C1 segment of cervical spinal cord (tissue), 14 donors: ENCODE results near the gene XYLT1.

Experiments used
- DNase-seq, 14 donors: peaks; one replicate each; lab custom pipeline; 2025; lab: John Stamatoyannopoulos, UW

The XYLT1 gene

DNA sequence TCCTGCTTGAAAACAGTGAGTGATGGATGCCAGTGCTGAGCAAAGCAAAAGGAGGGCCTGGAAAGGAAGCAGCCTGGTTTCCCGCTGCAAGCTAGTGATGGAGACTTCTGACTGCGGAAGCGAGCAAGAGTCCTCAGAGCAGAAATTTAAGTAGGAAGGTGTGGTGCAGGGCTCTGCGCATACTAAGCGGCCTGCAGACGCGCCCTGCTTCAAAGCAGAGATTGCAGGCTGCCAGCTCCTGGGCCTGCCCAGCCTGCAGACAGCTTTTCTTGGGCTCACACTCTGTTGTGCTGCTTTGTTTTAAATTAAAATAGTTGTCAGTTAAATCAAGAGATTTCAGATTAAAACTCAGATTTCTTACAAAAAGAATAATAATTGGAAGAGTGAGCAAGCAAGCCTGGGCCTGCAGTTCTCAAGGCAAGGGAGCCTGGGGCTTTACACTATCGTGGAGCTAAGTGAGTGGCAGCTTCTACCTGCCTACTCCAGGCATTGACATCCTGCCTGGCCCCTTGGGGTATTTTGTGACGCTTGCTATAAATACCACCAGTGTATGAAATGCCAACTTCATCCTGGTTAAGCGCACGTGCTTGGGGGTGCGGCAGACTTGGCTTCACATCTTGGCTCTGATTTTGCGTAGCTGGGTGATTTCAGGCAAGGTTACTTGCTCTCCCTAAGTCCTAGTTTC is 237.3 kb downstream of the XYLT1 start:
- DNase-seq: no peak

DNA sequence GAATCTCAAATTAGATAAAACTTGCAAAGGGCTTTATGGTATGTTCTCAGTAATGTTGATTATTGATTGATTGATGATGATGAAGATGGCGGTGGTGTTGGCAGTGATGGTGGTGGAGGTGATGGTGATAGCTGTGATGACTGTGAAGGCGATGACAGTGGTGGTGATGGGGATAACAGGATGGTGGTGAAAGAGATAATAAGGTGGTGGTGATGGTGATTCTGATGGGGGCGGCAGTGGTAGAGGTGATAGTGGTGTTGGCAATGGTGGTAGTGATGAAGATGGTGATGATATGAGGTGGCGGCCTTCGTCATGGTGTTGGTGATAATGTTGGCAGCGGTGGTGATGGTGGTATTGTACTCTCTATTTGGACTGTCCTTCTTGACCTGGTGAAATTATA is 238.3 kb downstream of the XYLT1 start:
- no peak for DNase-seq

DNA sequence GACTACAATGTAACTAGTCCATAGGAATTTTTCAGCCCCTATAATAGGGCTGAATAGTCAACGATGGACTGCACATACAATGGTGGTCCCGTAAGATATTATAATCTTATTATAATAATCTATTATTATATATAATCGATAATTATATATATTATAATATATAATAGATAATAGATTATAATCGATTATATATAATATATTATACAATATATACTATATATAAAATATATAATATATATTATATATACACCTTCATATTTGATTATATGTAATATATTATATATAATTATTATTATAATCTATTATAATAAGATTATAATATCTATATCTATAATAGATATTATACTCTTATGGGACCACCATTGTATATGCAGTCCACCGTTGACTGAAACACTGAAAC is 238.8 kb downstream of the XYLT1 start:
- DNase-seq: no peak

DNA sequence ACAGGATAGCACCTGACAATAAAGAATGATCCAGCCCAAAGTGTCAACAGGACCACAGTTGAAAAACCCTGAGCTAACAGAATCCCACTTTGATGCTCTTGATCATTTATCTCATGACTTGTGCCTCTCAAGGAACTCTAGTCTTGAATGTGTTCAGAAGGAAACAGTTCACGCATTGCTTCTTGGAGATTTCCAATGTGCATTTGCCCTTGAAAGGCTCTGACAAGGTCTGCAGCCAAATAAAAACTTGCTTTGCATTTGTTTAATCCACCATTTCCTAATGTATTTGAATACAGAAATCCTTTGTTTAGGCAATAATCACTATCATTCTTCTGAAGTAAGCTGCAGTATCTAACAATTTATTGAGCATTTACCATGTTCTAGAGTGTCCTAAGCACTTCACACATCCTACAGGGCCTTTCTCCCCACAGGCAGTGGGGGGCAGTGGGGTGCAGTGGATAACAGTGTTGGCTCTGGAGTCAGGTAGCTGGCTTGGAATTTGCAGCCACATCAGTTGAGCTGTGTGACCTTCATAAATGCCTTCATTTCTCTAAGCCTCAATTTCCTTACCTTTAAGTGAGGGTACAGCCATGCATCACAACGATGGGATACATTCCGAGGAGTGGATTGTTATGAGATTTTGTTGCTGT is 239.7 kb downstream of the XYLT1 start:
- no peak for DNase-seq

DNA sequence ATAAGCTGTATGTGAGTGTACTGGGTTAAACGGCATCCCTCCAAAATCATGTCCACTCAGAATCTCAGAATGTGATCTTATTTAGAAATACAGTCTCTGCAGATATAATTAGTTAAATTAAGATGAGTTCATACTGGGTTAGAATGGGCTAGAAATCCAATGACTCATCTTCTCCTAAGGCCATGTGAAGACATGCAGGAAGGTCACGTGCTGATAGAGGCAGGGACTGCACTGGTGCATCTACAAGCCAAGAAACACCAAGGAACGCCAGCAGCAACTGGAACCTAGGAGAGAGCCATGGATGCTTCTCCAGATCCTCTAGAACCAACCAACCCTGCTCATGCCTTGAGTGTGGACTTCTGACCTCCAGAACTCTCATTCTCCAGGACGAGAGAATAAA is 241.0 kb downstream of the XYLT1 start:
- no peak for DNase-seq

DNA sequence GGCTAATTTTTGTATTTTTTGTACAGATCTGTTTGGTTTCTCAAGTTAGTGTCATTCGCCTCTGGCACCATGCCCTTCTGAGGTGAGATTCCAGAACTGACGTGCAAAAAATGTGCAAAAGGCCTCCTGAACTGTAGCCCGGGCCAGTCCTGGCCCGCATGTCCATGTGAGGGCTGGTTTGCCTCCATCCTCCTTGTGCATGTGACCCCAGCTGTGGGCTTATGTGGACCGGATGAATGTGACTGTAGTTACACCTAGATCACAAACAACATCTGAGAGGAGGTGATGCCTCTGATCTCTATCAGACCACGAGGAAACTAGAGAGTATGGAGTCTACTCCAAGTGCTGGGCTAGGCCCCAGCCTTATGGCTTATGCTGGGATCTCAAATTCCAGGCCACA is 241.6 kb downstream of the XYLT1 start:
- no peak for DNase-seq

DNA sequence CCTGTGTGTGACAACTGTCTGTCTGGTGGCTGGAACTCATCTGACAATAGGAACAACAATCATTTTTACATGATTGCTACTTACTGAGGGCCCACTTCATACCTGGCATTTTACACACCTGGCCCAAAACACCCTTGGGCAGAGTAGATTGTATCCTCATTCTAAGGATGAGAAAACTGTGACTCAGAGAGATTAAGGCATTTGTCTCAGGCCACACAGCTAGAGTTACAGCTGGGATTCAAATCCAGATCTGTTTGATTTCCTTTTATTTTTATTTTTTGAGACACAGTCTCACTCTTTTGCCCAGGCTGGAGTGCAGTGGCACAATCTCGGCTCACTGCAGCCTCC is 242.1 kb downstream of the XYLT1 start:
- DNase-seq: no peak

DNA sequence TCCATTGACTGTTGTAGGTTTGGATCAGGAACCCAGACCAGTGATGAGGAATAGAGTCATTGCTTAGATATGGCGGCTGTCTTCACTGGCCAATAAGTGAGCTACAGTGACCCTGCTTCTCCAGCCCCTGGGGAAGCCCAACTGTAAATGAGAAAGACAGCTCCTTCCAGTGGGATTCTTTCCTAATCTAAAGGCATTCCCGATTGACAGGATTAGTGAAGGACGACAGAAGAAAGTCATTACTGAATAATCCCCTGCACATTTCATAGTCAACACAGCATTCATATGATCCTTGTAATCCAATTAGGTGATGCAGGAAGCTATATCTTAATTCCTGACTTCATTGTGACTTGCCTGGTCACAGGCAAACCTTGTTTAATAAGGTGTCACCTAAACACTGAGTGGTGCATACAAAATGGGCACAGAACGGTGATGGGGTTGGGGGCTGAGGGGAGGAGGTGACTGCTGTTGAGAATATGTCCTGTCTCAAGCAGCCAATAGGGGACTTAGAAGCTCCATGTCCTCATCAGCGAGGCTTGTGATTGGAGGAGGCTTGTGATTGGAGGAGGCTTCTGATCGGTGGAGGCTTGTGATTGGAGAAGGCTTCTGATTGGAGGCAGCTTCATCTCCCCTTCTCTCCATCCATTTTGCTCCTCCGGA is 242.6 kb downstream of the XYLT1 start:
- DNase-seq: no peak

DNA sequence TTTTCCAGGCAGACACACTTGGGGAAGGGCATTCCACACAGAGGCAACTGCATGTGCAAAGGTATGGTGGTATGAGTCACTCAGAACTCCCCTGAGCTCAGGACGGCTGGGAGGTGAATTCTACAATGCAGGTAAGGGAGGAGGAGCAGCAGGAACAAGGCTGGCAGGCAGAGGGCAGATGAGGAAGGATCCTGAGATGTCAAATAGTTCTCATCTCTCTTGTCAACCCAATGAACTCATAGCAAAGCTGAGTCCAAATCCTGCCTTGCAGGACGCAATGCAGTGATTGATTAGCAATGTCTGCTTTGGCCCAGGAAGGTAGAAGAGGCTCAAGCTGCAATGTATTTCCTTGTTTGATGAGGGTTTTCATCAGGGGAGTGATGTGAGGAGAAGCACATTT is 243.5 kb downstream of the XYLT1 start:
- no peak for DNase-seq

DNA sequence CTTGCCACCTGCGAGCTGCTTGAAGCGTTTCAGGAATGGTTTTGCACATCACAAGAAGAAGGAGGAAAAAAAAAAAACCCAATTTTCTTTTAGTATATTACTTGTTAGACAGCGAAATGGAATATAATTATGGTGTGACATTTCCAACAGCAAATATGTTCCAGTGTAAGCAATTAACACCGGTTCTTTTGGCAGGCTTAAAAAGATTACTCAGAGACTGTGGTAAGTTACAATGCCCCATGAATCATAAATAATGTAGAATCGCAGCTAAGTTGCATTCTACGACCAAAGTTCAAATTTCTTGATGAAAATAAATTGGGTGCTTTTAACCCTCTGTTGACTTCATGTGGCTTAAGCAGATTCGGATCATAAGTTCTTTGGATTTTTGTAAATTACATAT is 245.2 kb downstream of the XYLT1 start:
- DNase-seq: no peak

DNA sequence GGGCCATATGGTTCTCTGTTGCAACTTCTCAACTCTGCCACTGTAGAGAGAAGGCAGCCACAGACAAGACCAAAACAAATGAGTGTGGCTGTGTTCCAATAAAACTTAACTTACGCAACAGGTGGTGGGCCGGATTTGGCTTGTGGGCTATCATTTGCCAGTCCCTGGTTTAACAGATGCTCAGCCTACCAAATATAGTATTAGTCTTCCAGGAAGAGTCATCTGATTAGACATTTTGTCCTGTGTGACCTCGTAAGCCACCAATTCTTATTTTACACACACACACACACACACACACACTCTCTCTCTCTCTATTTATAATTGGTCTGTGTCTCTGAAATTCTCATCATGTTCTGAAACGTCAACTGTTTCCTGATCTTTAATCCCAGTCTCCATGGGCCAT is 245.9 kb downstream of the XYLT1 start:
- peak in 6 of 14 donors; percentile 7 to 34 (median 22) for DNase-seq

DNA sequence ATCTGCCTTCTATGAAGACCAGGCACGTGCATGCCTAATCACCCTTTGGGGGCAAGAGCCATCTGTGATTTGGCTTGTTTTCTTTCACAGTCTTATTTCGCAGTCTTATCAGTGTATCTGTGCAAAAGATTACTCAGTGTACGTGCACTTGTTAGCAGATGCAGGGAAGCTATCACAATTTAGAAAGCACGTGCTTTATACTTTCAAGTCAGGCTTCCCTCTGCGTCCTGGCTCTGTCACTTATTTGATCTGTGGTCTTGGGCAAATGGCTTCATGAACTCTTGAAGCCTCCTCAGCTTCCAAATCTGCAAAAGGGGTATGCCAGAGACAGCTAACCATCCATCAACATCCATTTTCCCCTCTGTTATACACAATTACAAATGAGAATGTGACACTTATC is 246.4 kb downstream of the XYLT1 start:
- no peak for DNase-seq

DNA sequence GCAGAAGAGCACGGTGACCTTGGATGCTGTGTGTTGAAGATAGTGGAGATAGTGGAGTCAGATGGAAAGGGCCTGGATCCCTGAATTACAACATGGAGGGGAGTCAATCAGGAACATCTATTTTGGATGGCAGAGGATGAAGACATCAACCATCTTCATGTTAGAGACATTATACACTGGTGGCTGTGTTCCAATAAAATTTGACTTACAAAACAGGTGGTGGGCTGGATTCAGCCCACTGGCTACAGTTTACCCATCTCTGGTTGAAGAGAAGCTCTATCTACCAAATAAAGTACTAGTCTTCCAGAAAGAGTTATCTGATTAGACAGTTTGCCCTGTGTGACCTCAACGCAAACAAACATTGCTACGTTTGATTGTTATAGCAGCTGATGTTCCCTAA is 247.2 kb downstream of the XYLT1 start:
- no peak for DNase-seq

DNA sequence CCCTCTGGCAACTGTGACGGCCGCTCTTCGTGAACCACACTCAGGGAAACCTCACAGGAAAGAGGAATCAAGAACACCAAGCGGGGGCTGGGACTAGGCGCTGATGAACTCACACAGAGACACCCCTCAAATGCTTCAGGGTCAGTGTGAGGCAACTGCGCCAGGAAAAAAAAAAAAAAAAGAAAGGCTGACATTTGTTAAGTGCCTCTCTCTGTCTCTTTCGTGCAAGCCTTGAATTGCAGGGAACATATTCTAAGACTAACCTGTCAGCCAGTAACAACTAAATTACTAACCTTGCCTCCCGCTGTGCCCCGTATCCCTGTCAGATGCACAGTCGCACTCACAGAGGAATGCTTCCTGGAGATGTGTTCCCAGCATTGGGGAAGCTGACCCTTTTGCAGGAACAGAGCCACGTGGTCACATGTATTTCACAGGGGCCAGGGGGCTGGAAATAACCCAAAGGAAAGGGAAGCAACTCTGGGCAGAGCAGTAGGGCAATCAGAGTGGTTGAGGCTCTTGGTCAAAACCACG is 247.8 kb downstream of the XYLT1 start:
- DNase-seq: peak in 9 of 14 donors; percentile 11 to 56 (median 29)

DNA sequence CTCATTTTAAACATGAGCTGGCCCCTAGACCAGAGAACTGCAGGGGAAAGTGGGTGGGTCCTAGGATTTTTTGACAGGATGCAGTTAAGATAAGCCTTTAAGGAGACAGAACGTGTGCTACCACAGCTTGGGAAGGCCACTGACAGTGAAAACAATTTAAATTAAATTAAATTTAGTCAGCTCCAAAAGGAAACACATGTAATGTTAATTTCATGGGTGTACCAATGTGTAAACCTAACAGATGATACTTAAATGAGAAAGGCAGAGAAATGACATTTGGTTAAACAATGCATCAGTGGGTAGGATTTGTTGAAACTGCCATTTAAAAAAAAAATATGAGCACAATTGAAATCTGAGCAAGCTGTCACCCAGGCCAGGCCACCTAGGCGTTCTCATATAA is 250.8 kb downstream of the XYLT1 start:
- DNase-seq: no peak

DNA sequence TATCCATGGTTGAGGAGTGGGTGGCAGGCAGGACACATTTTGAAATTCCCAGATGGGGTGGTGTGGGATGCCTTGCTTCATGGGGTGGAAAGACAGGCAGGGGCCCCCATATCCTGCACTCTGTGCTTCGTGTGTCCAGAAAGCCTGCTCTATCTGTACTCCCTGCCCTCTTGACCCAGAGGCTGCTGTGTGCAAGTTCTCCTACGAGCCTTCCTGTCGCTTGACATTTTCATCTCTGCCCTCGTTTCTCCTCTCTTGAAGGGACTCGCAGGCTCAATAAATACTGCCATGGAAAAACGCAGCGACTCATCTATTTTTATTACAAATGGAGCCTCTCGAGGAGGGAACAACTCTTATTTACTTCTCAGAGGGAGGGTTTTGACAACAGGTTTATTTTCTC is 254.8 kb downstream of the XYLT1 start:
- DNase-seq: no peak

DNA sequence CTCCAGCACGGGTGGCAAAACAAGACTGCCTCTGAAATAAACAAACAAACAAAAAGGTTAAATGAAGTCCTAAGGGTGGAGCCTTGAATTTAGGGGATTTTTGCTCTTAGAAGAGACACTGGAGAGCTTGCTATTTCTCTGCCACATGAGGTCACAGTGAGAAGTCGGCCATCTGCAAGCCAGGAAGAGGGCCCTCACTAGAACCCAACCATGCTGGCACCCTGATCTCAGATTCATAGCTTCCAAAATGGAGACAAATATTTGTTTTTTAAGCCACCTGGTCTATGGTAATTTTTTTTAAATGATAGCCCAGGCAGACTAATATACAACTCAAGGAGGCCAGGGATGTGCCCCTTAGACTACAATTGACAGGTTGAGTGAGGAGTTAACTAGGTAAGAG is 255.5 kb downstream of the XYLT1 start:
- DNase-seq: no peak

DNA sequence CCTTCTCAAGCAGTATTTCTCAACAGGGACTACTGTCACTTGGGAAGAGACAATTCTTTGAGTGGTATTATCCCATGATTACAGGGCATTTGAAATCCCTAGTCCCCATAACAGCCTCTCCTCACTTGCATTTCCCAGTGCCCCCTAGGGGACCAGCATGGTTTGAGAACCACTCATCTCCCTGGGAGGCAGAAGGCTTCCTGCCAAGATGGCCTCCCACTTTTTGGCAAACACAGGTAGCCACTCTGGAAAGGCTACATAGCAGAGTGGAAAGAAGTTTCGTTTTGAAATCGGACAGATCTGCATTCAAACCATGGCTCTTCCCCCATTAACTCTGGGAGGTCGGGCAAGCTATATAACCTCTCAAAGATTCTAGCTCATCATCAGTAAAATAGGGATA is 256.8 kb downstream of the XYLT1 start:
- DNase-seq: no peak

DNA sequence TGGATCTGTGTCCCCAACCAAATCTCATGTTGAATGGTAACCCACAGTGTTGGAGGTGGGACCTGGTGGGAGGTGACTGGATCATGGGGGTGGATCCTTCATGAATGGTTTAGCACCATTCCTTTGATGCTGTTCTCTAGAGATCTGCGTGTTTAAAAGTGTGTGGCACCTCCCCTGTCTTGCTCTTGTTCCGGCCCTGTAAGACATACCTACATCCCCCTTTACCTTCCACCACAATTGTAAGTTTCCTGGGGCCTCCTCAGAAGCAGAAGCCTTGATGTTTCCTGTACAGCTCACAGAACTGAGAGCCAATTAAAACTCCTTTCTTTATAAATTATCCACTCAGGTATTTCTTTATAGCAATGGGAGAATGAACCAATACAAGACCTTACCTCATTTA is 257.7 kb downstream of the XYLT1 start:
- DNase-seq: no peak

DNA sequence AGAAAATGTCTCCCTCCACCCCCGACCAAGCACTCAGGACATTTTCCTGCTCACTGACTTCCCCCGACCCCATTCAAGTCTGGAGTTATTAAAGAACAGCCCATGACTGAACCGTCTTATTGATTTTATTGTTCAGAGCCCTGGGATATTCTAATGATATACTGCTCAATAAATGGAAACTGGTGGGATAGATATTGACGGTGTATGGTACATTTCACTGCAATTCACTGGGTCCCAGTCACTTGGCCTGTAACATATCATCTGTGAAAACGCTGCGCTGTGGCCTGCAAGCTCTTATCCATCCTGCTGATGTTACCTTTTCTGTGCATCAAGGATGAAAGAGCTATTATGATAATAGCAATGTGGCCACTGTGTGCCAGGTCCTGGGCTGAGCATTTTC is 258.2 kb downstream of the XYLT1 start:
- no peak for DNase-seq

DNA sequence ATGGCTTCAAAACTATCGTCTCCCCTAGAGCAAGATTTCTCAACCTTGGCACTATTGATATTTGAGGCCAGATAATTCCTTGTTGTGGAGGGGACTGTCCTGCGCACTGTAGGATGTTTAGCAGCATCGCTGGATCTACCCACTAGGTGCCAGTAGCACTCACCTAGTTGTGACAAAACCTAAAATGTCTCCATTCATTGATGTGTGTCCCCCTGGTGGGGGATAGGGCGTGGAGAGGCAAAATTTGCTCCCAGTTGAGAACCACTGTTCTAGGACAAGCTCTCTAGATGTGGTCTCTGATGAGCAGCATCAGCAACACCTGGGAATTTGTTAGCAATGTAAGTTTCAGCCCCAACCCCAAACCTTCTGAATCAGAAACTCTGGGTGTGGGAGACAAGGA is 259.0 kb downstream of the XYLT1 start:
- DNase-seq: no peak

DNA sequence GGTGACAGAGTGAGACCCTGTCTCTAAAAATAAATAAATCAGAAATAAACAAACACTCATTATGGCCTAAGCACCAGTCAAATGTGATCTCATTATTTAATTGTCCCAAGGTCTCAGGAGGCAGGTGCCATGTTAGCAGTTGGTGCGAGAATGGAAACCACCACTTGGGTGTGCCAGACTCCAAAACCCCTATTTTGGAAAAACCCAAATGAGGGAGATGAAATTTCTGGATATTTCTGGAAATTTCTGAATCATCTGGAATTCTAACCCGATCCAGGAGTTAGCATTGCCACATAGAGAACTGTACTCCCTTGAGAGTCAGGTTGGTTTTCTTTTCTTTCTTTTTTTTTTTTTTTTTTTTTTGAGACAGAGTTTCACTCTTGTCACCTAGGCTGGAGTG is 264.0 kb downstream of the XYLT1 start:
- no peak for DNase-seq
